HG03045 (cell line): ENCODE measurements around the gene PEX11A.

Source experiments
- ATAC-seq: cut with Tn5 transposase; IDR thresholded peaks from one replicate; pipeline ENCODE4 v1.9.1; 2021; ENCODE audit warnings: mild to moderate bottlenecking, moderate library complexity; ENCODE audit not compliant: unreplicated experiment

The PEX11A gene

GRCh38 chr15:89631902-89632264 lies 58.7 kb downstream of the PEX11A start:
- ATAC-seq, result no peak
